Neural crest cell (in vitro differentiated cells): ENCODE results near the gene MYH15. TPM values are rescaled to one million over a fixed set of nuclear protein-coding genes. Genes with fewer than 3 reads are reported as not detected.

Experiments
- DNase-seq: peaks from one replicate; pipeline ENCODE4 v3.0.0; 2021; ENCODE audit warnings: low read depth, mixed read lengths, low spot score
- H3K27ac Mint-ChIP-seq: one replicate; pipeline ENCODE4 v1.8.0; 2021; ENCODE audit warnings: mild to moderate bottlenecking, mixed read lengths; ENCODE audit not compliant: unreplicated experiment
- H3K27me3 Mint-ChIP-seq: 2 replicates; pipeline ENCODE4 v1.8.0; 2021; ENCODE audit warnings: low read depth, mild to moderate bottlenecking, mixed read lengths
- H3K36me3 Mint-ChIP-seq: 2 replicates; pipeline ENCODE4 v1.8.0; 2021; ENCODE audit warnings: low read depth, mild to moderate bottlenecking, mixed read lengths
- H3K4me1 Mint-ChIP-seq: 2 replicates; pipeline ENCODE4 v1.8.0; 2021; ENCODE audit warnings: mixed read lengths
- H3K4me3 Mint-ChIP-seq: one replicate; pipeline ENCODE4 v1.8.0; 2021; ENCODE audit warnings: mild to moderate bottlenecking, mixed read lengths
- H3K9me3 Mint-ChIP-seq: 2 replicates; pipeline ENCODE4 v1.8.0; 2021; ENCODE audit warnings: mixed read lengths
- total RNA-seq: library from RNA; stranded (reverse); gene quantifications from 2 replicates; pipeline ENCODE4 v1.2.1, GENCODE V29; 2021
- TF ChIP-seq, protein P1 (sequence below): fragments of 200-600 bp; sonication (generic); conservative IDR thresholded peaks from 2 replicates; pipeline ENCODE4 v1.5.0; 2021; ENCODE audit warnings: antibody characterized with exemption, mild to moderate bottlenecking

The MYH15 gene
- total RNA-seq, 1 donor from 2014 or later: 0.16 TPM

DNA sequence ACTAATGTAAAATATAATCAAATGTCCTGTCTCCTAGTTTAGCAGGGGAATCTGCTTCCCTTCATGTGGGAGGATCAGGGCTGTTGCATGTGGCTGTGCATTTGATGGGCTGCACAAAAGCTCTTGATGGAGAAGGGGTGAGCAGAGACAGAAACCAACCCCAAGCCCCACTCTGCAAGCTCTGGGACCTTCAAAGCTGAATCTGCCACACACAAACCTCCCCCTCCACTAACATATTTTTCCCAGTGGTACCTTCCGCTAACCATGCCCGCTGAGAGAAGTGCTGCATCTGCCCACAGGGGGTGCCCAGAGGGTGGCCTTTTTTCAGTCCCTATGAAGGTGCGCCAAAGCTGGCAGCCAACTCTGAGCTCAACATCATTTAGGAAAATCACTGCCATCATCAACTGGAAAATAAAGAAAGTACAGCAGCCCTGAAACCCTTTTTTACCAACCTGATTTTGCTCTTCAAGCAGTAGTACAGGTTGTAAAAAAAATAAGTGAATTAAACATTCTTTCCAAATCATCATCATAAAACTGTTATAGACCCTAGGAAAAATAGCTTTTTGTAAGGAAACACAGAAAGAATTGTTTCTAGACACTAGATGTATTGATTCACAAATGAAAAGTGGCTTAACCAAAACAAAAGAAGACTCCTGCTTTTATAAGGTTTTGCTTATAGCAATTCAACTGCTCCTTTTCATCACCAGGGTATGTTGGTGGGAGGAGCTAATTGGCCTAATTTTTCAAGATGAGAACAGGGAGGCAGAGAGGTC is 117.1 kb downstream of the MYH15 start:
- Mint-ChIP-seq H3K36me3 (no peaks in the 10 kb centered on the region), H3K27ac (no peak overlapping the region), H3K4me1 (peaks cover 4% of the 10 kb centered on the region), H3K27me3 (no peaks in the 10 kb centered on the region), H3K9me3 (peaks cover 2% of the 10 kb centered on the region), H3K4me3 (no peak overlapping the region)
- DNase-seq: no peak
- TF ChIP-seq, protein P1, sequence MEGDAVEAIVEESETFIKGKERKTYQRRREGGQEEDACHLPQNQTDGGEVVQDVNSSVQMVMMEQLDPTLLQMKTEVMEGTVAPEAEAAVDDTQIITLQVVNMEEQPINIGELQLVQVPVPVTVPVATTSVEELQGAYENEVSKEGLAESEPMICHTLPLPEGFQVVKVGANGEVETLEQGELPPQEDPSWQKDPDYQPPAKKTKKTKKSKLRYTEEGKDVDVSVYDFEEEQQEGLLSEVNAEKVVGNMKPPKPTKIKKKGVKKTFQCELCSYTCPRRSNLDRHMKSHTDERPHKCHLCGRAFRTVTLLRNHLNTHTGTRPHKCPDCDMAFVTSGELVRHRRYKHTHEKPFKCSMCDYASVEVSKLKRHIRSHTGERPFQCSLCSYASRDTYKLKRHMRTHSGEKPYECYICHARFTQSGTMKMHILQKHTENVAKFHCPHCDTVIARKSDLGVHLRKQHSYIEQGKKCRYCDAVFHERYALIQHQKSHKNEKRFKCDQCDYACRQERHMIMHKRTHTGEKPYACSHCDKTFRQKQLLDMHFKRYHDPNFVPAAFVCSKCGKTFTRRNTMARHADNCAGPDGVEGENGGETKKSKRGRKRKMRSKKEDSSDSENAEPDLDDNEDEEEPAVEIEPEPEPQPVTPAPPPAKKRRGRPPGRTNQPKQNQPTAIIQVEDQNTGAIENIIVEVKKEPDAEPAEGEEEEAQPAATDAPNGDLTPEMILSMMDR: no peak

DNA sequence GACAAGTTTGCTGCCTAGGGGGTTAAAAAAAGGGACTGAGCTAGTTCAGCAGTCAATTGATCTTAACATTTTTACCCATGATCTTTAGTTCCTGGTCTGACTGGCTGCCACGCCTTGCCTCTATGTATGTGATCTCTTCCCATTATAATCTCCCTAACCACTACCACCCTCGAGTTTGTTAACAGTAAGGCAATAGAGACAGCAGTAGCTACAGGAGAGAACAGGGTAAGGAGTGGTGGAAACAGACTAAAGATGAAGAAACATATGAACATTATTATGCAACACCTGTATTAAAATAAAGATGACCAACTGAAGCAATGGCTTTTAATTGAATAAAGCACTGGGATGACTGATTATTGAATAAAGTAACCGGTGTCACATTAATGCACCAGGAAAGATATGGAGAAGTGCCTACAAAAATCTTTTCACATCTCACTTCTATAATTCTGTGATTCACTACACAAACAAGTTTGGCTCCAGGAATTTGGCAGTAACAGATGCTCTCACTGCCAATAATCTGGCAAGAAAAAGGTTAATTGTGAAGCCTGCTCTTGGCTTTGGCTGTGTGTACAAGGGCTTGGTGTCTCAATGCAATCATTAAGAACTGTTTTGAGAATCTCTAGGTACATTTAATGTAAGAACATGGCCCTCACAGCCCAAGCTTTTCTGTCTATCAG is 118.3 kb downstream of the MYH15 start:
- H3K4me3 Mint-ChIP-seq: no peak overlapping the region
- peaks cover 4% of the 10 kb centered on the region for H3K4me1 Mint-ChIP-seq
- no peak overlapping the region for H3K27ac Mint-ChIP-seq
- no peak for DNase-seq
- TF ChIP-seq, protein P1: no peak
- H3K9me3 Mint-ChIP-seq: peaks cover under 1% of the 10 kb centered on the region
- no peaks in the 10 kb centered on the region for H3K27me3 Mint-ChIP-seq
- H3K36me3 Mint-ChIP-seq: no peaks in the 10 kb centered on the region

DNA sequence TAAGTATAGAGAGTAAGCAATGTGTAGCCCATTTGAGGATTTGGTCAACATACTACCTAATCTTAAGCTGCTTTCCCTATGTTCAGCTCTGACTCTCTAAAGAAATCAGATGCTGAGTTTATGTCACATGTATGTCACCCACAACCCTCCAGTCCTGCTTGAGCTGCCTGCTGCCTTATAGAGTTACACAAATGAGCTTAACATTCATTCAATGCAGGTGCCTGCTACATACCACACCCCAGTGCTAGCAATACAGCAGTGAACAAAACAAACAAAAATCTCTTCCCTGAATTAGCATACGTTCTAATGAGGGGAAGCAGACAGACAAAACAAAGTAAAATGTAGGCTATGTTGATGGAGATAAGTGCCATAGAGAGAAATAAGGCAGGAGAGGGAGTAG is 121.0 kb downstream of the MYH15 start:
- no peak overlapping the region for H3K4me3 Mint-ChIP-seq
- H3K9me3 Mint-ChIP-seq: no peaks in the 10 kb centered on the region
- DNase-seq: no peak
- no peaks in the 10 kb centered on the region for H3K27me3 Mint-ChIP-seq
- peaks cover 4% of the 10 kb centered on the region for H3K4me1 Mint-ChIP-seq
- TF ChIP-seq, protein P1: no peak
- no peak overlapping the region for H3K27ac Mint-ChIP-seq
- no peaks in the 10 kb centered on the region for H3K36me3 Mint-ChIP-seq

DNA sequence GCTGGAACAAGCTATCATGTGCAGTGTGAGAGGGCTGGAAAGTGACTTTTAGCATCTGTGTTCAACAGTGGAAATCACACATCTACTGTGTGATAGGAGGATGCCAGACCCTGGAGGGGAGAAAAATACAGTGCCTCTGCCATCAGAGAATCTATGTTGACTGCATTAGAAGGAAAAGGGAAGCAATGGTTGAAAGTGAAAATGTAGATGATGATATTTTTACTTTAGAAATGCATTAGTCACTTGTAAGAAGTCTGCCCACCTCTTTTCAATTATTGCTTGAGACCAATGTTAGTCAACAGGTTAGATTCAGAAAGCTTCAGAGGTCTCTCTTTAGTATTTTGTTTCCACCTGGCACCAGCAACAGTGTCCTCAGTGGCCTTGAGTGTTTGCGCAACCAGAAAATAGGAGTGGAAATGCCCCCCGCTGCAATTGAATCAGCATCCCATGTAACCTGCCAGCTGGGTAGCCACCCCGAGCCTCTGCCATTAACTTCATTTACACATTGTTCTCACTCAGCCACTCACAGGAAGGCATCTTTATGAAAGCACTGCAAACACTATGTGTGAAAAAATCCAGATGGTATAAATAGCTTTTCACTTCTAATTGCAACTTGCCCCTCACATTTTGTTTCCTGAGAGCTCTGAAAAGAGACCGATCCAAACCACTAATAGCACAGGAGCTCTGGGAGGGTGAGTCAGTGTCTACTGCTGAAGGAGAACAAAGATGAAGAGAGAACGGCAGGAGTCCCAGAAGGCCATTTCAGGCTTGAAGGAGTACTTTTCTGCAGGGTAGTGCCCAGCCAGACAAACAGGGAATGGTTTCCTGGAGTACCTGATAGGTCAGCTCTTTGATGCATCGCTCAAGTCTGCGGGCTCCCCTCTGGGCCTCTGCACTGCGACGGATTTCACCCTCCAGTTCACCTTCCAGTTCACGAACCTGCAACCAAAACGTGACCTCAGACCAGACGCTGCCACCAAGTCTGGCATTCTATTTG is 122.0 kb downstream of the MYH15 start:
- H3K27me3 Mint-ChIP-seq: no peaks in the 10 kb centered on the region
- no peak overlapping the region for H3K4me3 Mint-ChIP-seq
- TF ChIP-seq, protein P1: no peak
- H3K27ac Mint-ChIP-seq: peak overlapping the region; percentile 61
- no peak for DNase-seq
- H3K9me3 Mint-ChIP-seq: no peaks in the 10 kb centered on the region
- H3K36me3 Mint-ChIP-seq: no peaks in the 10 kb centered on the region
- H3K4me1 Mint-ChIP-seq: peaks cover 4% of the 10 kb centered on the region

DNA sequence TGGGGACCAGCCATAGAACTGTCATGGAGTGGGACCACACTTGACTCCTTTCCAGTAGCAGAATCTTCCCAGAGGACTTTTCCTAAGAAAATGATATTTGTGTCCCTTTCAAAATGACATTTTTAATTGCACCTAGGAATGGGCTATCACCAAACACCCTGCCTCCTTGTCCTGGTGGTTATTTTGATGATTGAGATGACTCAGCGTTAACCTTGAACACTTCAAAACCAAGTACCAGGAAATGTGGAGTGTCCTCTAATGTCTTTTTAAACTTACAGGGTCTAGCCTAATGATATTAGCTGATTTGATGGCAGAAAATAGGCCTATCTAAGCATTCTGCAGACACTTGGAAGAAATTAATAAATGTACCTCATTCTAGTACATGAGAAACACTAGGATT is 123.3 kb downstream of the MYH15 start:
- TF ChIP-seq, protein P1: no peak
- Mint-ChIP-seq H3K27ac (no peak overlapping the region), H3K4me1 (peaks cover 4% of the 10 kb centered on the region), H3K27me3 (no peaks in the 10 kb centered on the region), H3K9me3 (no peaks in the 10 kb centered on the region), H3K4me3 (no peak overlapping the region), H3K36me3 (no peaks in the 10 kb centered on the region)
- DNase-seq: no peak
